OCI-LY3 (cell line): ENCODE results near the gene AP3B2.

ENCODE experiments used
- CTCF ChIP-seq: fragments of 200-600, 300-600 bp; sonication (generic); IDR thresholded peaks from 2 replicates; pipeline ENCODE4 v1.5.1; 2014; ENCODE audit warnings: antibody characterized with exemption, low read length, low read depth
- EZH2phosphoT487 ChIP-seq: fragments of 200-600 bp; shearing (Covaris generic); IDR thresholded peaks from 2 replicates; pipeline ENCODE4 v1.6.1; 2018; ENCODE audit warnings: antibody characterized with exemption, mixed run types, low read depth

GRCh38 chr15:82646250-82647044 lies 63.2 kb downstream of the AP3B2 start:
- TF ChIP-seq CTCF (no peak), EZH2phosphoT487 (no peak)
